C4-2B (cell line): ENCODE measurements around the gene LRRTM4.

Experiments
- ZFX ChIP-seq: fragments of 450-650 bp; IDR thresholded peaks from 2 replicates; pipeline ENCODE4 v1.6.1; 2017
- TF ChIP-seq, protein P1 (sequence below): fragments of 450-650 bp; conservative IDR thresholded peaks from 2 replicates; pipeline ENCODE4 v1.5.1; 2017; ENCODE audit warnings: mild to moderate bottlenecking

DNA sequence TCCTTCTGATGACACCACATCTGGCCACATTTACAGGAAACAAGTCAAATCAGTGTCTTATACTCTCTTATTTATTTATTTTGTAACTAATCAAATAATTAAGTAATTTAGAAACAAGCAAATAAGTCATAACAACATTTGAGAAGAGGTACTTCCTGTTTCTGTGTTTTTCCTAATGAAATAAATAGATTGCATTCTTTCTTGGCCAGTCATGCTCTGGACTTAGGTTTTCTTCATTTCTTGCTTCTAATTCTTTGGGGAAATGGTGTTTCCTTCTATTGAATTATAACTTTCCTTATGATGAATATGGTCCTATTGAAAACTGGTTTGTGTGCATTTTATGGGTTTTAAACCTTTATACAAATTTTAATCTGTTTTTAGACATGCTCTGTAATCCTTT, 546.4 kb downstream of the LRRTM4 start:
- TF ChIP-seq, protein P1, sequence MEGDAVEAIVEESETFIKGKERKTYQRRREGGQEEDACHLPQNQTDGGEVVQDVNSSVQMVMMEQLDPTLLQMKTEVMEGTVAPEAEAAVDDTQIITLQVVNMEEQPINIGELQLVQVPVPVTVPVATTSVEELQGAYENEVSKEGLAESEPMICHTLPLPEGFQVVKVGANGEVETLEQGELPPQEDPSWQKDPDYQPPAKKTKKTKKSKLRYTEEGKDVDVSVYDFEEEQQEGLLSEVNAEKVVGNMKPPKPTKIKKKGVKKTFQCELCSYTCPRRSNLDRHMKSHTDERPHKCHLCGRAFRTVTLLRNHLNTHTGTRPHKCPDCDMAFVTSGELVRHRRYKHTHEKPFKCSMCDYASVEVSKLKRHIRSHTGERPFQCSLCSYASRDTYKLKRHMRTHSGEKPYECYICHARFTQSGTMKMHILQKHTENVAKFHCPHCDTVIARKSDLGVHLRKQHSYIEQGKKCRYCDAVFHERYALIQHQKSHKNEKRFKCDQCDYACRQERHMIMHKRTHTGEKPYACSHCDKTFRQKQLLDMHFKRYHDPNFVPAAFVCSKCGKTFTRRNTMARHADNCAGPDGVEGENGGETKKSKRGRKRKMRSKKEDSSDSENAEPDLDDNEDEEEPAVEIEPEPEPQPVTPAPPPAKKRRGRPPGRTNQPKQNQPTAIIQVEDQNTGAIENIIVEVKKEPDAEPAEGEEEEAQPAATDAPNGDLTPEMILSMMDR, result no peak
- TF ChIP-seq ZFX, result no peak
